ENCODE measurements around the gene CNN3. TPM values are rescaled to one million over a fixed set of nuclear protein-coding genes. Genes with fewer than 3 reads are reported as not detected.
A peak's percentile ranks its signal among the peaks of the same experiment; 100 is the strongest.

Gene CNN3
- polyA plus RNA-seq, 2 of the 4 experiments (the other 2 are of a cell fraction), result 61.6 to 83.4 TPM

GRCh38 chr1:94864821-94865220 is 62.1 kb downstream of the CNN3 start:
- peak overlapping the region; percentile 77 to 85 for H3K27ac ChIP-seq
- peak overlapping the region; percentile 88 for H3K4me2 ChIP-seq
- POLR2A ChIA-PET, result interaction anchor here (1.9 kb wide), 1 partner anchor 10 kb away, joined by 4 read pairs; no protein-coding TSS in a partner anchor

DNA sequence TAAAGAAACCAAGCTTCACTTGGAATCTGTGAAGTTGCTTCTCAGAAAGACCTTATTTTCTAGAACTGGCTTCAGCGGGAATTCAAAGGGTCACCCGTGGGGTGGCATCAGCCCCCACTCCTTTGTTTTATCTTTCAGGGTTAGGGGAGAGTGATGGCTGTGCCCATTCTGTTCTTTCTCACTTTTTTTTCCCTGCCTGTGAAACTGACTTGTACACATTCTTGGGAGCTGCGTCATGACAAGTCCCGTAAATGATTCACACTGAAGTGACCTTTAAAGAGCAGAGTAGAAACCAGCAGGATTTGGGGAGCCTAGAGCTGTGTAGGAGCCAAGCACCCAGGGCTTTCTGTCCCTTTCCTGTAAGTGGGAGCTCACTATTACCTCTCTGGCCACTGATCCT is 63.0 kb downstream of the CNN3 start:
- TF ChIP-seq USF2 (IDR thresholded peaks at IDR 0.05) (no peak), FOSL2 (IDR thresholded peaks at IDR 0.05) (peak; percentile 67), FOSL2 (CRISPR knock-in tag; IDR thresholded peaks at IDR 0.05) (peak; percentile 80), POLR2AphosphoS2 (conservative IDR thresholded peaks at IDR 0.05; ENCODE audit: low read length) (no peak), JUN (IDR thresholded peaks at IDR 0.05) (peak; percentile 22 to 45; a peak in 1 of 5 replicates), SMC3 (IDR thresholded peaks at IDR 0.05) (peak; percentile 7; the same call in 1 of the 3 replicates), JUNB (IDR thresholded peaks at IDR 0.05) (peak; percentile 65), ESRRA (IDR thresholded peaks at IDR 0.05; ENCODE audit: borderline replicate concordance, low read length) (no peak)
- TF ChIP-seq, protein P1, sequence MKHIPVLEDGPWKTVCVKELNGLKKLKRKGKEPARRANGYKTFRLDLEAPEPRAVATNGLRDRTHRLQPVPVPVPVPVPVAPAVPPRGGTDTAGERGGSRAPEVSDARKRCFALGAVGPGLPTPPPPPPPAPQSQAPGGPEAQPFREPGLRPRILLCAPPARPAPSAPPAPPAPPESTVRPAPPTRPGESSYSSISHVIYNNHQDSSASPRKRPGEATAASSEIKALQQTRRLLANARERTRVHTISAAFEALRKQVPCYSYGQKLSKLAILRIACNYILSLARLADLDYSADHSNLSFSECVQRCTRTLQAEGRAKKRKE (CRISPR knock-in tag; IDR thresholded peaks at IDR 0.05; ENCODE audit: low read depth), result no peak
- CTCF ChIA-PET, result interaction anchor here (0.9 to 7.5 kb wide), 4 partner anchors 10 to 180 kb away, joined by 3 to 51 read pairs (median 32); no protein-coding TSS in a partner anchor
- H3K27ac ChIP-seq, result peak overlapping the region; percentile 77 to 85
- POLR2A ChIA-PET, result interaction anchor here (0.6 to 1.9 kb wide), 2 partner anchors 9 to 122 kb away, joined by 4 to 5 read pairs; no protein-coding TSS in a partner anchor
- peak overlapping the region; percentile 88 for H3K4me2 ChIP-seq
- 0% methylated on average over 4 of the region's 4 CpGs for WGBS (ENCODE audit: missing lambda C conversion rate)
- FAIRE-seq, result peak; percentile 36
- H3K4me3 ChIP-seq, result peak overlapping the region; percentile 28
- peak; percentile 88 to 94 for ATAC-seq
- H3K4me1 ChIP-seq, result peaks cover 37% of the 10 kb centered on the region
- DNase-seq (ENCODE audit: low read depth in 1 of 2, low spot score in 1 of 2), result peak; percentile 62 to 64
- H3K9me3 ChIP-seq, result no peaks in the 10 kb centered on the region

More at GRCh38 chr1:94864821-94865220, 62.1 kb downstream of the CNN3 start:
- peak in 1 of 2 experiments; percentile 58; a peak in 3 of 6 replicates for ATAC-seq
- WGBS (ENCODE audit: missing lambda C conversion rate), result 5% methylated on average over 9 of the region's 9 CpGs
- DNase-seq (ENCODE audit: low read depth in 1 of 2, low spot score in 1 of 2), result peak in 1 of 2 experiments; percentile 2
- Histone ChIP-seq H3K4me1 (peaks cover 37% of the 10 kb centered on the region), H3K9me3 (no peaks in the 10 kb centered on the region), H3K4me3 (peak overlapping the region; percentile 28)
- CTCF ChIA-PET, result interaction anchor here (0.8 to 7.5 kb wide), 7 partner anchors 8 to 179 kb away, joined by 3 to 51 read pairs (median 5); no protein-coding TSS in a partner anchor
- no peak for TF ChIP-seq HOXB5 (CRISPR knock-in tag; IDR thresholded peaks at IDR 0.05)
- no peak for FAIRE-seq

DNA sequence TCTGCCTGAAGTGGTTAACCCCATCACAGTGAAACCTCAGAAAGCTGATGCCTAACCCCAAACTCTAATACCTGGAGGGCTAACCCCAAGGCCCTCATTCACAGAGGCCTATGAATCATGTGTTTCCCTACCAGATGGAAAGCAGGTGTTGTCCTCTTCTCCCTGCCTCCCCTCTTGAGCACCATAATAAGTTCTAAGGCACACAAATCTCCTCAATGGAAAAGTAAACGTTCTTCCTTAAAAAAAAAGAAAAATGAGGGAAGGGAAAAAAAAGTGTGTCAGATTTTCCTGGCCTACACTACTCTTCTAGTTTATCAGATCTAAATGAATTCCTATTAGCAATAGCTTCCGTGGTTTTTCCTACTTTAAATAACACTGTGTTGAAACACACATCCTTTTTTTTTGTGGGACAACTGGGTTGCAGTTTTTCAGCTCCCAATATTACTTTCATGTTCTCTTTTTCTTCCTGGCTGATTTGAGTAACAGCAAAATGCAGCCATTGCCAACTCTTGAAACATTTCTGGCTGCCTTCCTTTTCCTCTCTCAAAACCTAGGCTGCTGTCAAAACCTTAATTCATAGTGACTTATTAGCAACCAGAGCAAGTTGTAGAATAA is 63.5 kb downstream of the CNN3 start:
- peak overlapping the region; percentile 77 to 85 for H3K27ac ChIP-seq
- peak overlapping the region; percentile 88 for H3K4me2 ChIP-seq
- ATAC-seq (no peak), FAIRE-seq (no peak), DNase-seq (ENCODE audit: low read depth in 1 of 2, low spot score in 1 of 2) (no peak)
- 0% methylated on average over 2 of the region's 2 CpGs for WGBS (ENCODE audit: missing lambda C conversion rate)
- no peaks in the 10 kb centered on the region for H3K9me3 ChIP-seq
- H3K4me3 ChIP-seq, result peak overlapping the region; percentile 1; the same call in 1 of the 3 replicates
- TF ChIP-seq CHD4 (IDR thresholded peaks at IDR 0.05; ENCODE audit: borderline replicate concordance), result no peak
- ChIA-PET POLR2A (no interaction called here), CTCF (interaction anchor here (4.1 to 7.5 kb wide), 3 partner anchors 10 to 181 kb away, joined by 28 to 51 read pairs (median 36); no protein-coding TSS in a partner anchor)
- peaks cover 37% of the 10 kb centered on the region for H3K4me1 ChIP-seq

DNA sequence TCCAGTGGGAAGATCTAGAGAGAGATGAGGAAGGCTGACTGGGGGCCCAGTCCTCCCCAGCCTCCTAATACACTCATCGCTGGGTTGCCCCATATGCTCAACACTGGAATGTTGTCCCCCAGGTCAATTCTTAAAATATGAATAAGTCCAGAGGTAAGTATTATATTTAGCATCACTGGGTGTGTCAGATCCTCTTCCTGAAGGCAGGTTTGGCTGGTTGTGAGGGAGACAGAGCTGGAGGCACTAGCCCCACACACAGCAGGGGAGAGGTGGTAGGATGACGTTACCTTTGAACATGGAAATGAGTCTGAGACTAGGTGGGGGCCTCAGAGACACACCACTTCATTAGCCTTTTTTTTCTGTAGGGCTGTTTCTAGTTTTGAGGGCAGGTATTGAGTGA is 64.2 kb downstream of the CNN3 start:
- H3K4me2 ChIP-seq, result peak overlapping the region; percentile 88; the same call in 2 of the 3 replicates
- ATAC-seq (no peak), DNase-seq (ENCODE audit: low read depth in 1 of 2, low spot score in 1 of 2) (no peak), FAIRE-seq (no peak)
- CTCF ChIA-PET, result interaction anchor here (4.1 to 7.5 kb wide), 3 partner anchors 9 to 181 kb away, joined by 28 to 51 read pairs (median 36); no protein-coding TSS in a partner anchor
- H3K27ac ChIP-seq, result peak overlapping the region; percentile 77 to 85
- 90% methylated on average over 2 of the region's 2 CpGs for WGBS (ENCODE audit: missing lambda C conversion rate)
- POLR2A ChIA-PET, result no interaction called here
- peaks cover 42% of the 10 kb centered on the region for H3K4me1 ChIP-seq
- TF ChIP-seq CBX8 (IDR thresholded peaks at IDR 0.05) (no peak), MAFK (IDR thresholded peaks at IDR 0.05; ENCODE audit: partially characterized antibody) (no peak), EP300 (IDR thresholded peaks at IDR 0.05) (no peak), TP53 (CRISPR knock-in tag; IDR thresholded peaks at IDR 0.05) (no peak), NR3C1 (IDR thresholded peaks at IDR 0.05) (no peak), TFCP2L1 (CRISPR knock-in tag; IDR thresholded peaks at IDR 0.05) (no peak), CHD2 (IDR thresholded peaks at IDR 0.05; ENCODE audit: low read length, partially characterized antibody) (no peak), POLR2AphosphoS2 (conservative IDR thresholded peaks at IDR 0.05; ENCODE audit: low read length) (no peak), CHD4 (IDR thresholded peaks at IDR 0.05; ENCODE audit: borderline replicate concordance) (no peak), USF2 (IDR thresholded peaks at IDR 0.05) (no peak), GATA3 (IDR thresholded peaks at IDR 0.05; ENCODE audit: borderline replicate concordance) (no peak), CBX2 (IDR thresholded peaks at IDR 0.05; ENCODE audit: borderline replicate concordance, low read depth) (no peak), HDAC2 (IDR thresholded peaks at IDR 0.05) (no peak), FOSB (CRISPR knock-in tag; IDR thresholded peaks at IDR 0.05) (no peak), ESRRA (IDR thresholded peaks at IDR 0.05; ENCODE audit: borderline replicate concordance, low read length) (no peak), RFX5 (IDR thresholded peaks at IDR 0.05) (no peak)
- TF ChIP-seq, protein P1 (CRISPR knock-in tag; IDR thresholded peaks at IDR 0.05; ENCODE audit: low read depth), result no peak
- TF ChIP-seq, protein P2, sequence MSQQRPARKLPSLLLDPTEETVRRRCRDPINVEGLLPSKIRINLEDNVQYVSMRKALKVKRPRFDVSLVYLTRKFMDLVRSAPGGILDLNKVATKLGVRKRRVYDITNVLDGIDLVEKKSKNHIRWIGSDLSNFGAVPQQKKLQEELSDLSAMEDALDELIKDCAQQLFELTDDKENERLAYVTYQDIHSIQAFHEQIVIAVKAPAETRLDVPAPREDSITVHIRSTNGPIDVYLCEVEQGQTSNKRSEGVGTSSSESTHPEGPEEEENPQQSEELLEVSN (IDR thresholded peaks at IDR 0.05; ENCODE audit: borderline replicate concordance, low read depth), result no peak
- TF ChIP-seq, protein P3, sequence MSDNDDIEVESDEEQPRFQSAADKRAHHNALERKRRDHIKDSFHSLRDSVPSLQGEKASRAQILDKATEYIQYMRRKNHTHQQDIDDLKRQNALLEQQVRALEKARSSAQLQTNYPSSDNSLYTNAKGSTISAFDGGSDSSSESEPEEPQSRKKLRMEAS (IDR thresholded peaks at IDR 0.05), result no peak
- no peak overlapping the region for H3K4me3 ChIP-seq
- H3K9me3 ChIP-seq, result no peaks in the 10 kb centered on the region

All from A549 (cell line).